Renal cortical epithelial cell (primary cell): Measurements from ENCODE around the gene BORCS5. TPM values are rescaled to one million over a fixed set of nuclear protein-coding genes. Genes with fewer than 3 reads are reported as not detected.

ENCODE experiments used
- DNase-seq: peaks from one replicate; pipeline ENCODE4 v3.0.0-alpha.2; 2011; ENCODE audit warnings: low read depth
- total RNA-seq: library from RNA; depleted of rRNA; stranded (reverse); fragments of >200 nt; gene quantifications from 2 replicates; pipeline ENCODE4 v1.2.3, GENCODE V29; 2014

BORCS5 gene
- total RNA-seq, 1 donor from 2014 or later, result 10.0 TPM

DNA sequence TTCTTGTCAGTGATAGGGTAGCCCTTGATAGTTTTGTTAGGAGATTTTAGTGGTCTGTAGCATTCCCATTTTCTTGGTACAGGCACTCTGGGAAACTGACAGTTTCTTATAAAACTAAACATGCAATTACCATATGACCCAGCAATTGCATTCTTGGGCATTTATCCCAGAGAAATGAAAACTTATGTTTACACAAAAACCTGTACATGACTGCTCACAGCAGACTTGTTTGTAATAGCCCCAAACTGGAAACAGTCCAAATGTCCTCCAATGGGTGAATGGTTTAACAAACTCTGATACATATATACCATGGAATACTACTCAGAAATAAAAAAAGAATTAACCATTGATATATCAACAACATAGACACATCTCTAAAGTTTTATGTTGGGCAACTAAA lies 75.5 kb downstream of the BORCS5 start:
- DNase-seq, result peak; percentile 42

DNA sequence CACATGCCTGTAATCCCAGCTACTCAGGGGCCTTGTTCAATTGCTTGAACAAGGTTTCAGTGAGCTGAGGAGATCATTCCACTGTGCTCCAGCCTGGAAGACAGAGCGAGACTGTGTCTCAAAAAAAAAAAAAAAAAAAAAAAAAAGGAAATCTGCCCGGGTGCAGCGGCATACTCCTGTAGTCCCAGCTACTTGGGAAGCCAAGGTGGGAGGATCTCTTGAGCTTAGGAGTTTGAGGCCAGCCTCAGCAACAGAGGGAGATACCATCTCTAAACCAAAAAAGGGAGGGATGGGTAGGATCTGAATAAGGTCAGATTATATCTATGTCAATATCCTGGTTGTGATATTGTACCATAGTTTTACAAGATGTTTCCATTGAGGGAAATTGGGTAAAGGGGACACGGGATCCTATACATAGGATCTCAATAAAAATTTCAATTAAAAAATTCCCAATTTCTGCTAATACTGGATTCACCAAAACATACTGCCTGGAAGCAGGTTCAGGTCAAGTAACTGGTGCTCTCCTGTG lies 76.4 kb downstream of the BORCS5 start:
- DNase-seq, result no peak

DNA sequence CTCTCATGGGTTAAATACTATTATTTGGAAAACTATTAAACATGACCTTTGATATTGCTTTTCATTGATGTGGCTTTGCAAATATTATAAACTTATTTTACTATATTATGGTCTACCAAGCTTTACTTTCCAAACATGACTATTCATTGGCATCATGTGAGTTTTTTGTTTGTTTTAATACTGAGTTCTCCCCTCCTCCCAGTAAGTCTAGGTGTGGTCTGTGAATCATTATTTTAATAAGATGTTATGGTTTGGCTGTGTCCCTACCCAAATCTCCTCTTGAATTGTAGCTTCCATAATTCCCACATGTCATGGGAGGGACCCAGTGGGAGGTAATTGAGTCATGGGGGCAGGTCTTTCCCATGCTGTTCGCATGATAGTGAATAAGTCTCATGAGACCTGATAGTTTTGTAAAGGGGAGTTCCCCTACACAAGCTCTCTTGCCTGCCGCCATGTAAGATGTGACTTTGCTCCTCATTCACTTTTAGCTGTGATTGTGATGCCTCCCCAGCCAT lies 80.0 kb downstream of the BORCS5 start:
- no peak for DNase-seq

DNA sequence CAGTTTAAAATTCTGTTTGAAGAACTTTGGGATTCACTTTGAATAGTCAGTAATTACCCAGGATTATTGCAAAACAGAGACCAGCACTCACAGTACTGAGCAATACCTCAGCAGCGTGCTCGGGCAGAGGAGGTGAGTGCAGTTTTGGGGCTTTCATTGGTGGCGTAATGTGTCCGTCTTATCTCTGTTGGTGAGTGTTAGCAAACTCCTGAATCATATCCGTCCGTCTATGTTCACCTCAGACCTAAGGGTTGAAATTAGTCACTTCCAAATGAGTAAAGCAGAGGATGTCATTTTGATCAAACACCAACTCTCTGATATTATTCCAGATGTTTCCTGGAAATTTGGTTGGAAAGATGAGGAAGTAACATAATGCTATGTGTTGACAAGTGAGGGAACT lies 82.8 kb downstream of the BORCS5 start:
- peak; percentile 14 for DNase-seq

DNA sequence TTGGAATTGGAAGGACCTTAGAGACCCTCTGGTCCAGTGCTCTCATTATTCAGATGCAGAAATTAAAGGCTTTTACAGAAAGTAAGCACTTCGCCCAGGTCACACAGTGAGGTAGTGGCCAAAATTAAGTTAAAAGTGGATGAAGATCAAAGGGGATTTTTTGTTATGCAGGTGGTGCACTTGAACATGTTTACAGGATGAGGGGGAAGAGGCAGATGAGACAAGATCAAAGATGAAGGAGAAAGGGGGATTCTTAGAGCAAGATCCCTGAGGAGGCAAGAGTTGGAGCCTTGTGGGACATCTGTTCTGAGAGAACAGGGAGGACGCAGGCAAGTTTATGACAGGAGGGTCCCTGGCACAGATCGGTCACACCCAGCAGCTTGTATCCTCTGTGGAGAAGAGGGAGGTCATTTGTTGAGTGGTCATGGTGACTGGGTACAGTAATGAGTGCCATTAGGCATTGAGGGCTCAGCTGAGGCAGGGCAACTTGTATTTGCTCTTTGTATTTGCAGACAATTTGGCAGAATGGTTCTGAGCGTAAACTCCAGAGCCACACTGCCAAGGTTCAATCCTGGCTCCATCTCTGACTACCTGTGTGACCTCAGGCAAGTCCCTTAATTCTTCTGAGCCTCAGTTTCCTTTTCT lies 84.0 kb downstream of the BORCS5 start:
- no peak for DNase-seq

DNA sequence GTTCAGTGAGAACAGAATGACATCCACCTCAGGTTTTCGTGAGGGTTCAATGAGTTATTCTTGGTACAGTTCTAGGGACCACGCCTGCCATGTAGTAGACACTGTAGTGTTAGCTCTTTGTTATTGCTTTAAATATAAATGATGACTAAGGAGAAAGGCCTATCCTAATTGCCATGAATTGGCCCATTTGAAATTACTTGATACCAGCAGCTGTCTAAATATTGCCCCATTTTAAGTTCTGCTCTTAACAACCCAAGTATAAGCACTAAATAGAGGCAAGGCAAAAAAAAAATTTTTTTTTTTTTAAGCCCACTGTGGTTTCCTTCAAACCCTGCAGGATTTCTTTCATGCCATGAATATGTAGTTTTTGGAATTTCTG lies 84.5 kb downstream of the BORCS5 start:
- DNase-seq, result no peak

DNA sequence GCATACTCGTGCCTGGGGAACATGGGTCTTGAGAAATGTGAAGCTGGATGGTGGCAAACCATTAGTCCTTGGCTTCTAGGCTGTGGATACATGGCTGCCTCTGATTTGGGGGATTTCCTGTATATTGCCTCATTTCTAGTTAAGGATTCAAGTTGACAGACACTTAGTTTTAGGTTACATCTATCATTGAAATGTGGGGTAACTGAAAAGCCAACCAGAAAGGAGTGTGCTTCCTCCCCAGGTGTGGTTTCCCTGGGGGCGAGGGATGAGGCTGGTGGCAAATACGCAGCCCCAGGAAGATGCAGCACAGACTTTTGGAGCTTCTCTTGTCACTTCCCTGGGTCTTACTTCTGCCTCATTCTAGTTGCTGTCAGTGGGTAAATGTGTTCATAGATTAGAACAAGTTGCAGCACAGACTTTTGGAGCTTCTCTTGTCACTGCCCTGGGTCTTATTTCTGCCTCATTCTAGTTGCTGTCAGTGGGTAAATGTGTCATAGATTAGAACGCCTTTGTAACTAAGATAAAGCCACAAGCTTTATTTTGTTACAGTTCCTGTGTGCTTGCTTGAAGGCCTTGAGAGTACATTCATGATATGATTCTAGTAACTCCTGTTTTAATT lies 85.1 kb downstream of the BORCS5 start:
- peak; percentile 10 for DNase-seq

DNA sequence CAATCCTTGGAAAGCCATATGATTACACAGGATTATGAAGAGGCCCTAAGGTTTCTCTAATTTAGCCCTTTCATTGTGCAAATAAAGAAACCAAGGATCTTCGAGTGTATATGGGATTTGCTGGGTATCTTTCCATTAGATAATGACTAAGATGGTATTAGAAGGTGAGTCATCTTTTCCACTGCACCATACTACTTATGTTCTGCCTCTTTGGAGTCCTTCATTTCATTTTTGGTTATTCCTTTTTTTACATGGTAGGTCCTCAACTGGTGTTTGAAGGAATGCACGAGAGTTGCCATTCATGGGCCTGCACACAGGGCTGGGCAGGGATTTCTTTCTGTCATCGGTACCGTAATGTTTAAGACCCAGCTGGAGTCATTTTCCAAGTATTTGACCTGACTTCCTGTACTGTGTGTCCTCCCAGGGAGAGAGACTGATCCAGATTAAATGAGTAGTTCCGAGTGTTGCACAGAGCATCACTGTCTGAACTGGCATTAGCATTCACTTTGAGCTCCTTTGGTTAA lies 85.7 kb downstream of the BORCS5 start:
- DNase-seq, result no peak

DNA sequence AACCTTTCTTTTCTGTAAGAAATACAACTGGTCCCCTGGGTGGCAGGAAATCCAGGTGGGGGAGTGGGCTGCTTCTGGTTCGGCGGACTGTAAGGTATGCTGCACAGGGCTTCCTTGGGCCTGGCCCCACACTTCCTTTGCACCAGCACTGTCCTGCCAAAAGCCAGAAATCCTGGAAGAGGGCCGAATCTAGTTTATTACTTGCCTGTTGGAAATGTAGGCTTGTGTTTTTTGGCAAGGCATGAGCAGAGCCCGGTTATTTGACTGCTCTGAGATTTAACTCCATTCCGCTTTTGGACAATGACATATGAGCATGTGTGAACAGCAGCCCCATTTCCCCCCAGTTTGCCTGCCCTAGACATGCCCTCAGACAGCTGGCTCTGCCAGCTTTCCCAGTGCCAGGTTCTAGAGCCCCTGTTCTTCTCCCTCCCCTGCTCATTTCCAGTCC lies 86.6 kb downstream of the BORCS5 start:
- DNase-seq, result no peak

DNA sequence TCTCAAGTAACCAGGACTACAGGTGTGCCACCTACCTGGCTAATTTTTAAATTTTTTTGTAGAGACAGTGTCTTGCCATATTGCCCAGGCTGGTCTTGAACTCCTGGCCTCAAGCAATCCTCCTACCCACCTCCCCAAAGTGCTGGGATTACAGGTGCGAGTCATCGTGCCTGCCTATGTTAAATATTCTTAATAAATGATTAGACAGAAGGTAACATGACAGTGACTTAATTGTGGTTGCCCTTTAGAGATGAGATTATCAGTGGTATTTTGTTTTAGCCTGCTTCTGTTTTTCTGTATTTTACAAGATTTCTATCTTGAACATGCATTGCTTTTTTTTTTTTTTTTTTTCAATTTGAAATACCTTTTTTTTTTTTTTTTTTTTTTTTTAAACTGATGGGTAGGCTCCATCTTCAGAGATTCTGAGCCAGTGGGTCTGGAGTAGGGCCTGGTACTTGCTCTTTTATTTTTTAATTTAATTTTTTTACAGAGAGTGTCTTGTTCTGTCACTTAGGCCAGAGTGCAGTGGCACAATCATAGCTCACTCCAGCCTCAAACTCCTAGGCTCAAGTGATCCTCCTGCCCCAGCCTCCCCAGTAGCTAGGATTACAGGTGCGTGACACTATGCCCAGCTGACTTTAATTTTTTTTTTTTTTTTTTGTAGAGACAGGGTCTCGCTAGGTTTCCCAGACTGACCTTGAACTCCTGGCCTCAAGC lies 88.4 kb downstream of the BORCS5 start:
- no peak for DNase-seq

DNA sequence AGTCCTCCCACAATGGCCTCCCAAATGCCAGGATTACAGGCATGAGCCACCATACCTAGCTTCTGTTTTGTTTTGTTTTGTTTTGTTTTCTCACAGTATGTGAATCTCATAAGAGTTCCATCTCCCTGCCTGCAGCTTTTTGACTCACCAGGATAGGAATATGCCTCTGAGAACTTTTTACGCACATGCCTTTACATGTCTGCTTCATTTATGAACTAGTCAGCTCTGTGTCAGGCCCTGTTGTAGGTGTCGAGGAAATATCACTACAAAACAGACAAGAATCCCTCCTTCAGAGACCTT lies 89.0 kb downstream of the BORCS5 start:
- no peak for DNase-seq

DNA sequence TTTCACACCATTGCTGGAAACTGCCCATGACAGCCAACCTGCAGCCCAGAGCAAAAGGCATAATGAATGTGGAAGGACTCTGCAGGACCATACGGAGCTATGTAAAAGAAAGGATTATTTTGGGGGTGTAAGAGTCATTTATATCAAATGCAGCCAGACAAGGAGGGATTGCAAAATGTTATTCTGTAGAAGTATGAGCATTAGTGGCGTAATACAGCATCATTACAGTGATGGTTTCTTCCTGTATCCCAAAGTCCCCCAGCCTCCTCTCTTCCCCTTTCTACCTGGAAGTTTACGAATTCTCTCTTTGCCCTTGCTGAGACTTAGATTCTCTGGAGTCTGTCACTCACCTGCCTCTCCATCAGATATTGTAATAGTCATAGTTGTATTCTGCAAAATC lies 89.9 kb downstream of the BORCS5 start:
- DNase-seq, result no peak

DNA sequence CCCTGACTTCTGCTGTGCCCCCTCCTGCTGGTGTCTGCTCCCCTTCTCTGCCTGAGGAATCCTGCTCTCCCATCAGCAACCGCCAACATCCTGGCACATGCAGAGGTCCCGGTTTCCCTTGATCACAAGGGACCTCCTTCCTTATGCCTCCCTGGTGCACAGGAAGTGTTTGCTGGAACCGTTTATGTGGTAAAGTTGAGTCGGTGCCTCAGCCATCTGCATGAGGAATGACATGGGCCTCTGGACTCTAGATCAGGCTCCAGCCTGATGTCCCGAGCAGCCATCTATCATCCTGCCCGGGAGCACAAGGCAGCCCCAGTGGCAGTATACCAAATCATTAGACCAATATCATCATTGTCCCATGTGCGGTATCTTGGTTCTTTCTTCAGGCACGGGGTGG lies 90.4 kb downstream of the BORCS5 start:
- no peak for DNase-seq

DNA sequence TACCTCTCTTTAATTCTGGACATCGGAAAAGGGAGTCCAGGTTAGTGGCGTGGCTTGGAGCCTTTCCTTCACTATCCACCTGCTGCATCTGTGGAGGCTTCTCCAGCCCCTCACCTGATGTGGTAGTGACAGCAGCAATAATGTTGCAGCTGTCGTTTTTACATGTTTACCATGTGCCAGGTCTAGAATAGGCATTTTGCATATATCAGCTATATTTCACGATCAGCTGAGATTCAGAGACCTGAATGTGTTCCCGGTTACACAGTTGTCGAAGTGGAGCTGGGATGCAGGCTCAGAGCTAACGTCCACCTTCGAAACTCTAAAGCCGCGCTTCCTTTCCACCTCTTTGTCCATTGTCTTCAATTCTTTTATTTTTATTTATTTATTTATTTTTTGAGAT lies 91.0 kb downstream of the BORCS5 start:
- no peak for DNase-seq

DNA sequence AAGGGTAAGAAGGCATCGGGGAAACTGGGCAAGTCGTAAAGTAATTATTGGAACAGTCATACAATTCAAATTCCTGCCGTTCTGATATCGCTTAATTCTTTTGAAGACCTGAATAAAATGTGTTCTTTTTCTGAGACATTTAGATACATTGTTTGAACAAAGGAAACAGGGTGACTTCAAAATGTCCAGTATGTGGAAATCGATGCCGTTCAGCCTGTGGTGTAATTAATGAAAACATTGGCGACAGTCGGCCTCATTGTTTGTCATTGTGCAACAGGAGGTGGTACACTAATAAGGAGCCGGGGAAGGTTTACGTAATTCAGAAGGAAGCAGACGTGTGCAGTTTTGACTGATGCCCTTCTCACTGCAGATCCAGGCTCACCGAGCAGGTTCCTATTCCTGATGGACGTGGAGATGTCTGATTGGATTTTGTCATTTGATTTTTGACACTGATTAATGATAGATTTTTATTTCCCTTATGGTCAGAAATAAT lies 92.7 kb downstream of the BORCS5 start:
- DNase-seq, result peak; percentile 23

DNA sequence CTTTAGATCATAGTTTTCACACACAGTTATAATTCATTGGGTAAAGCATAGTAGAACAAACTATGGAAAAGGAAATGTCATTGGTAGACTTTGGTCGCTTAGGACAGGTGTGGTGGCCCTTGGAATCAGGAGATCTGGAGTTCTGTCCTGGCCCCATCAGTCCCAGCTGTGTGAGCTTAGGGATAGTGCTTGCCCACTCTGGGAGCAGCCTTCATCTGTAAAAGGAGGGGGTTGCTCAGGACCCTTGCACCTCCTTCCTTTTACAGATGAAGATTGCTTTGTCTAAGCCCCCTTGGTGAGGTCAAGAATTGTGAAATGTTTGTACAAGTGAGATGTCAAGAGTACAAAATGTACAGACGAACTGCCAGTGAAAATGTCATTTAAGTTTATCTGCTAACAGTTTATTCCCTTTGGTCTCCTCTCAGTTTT lies 93.2 kb downstream of the BORCS5 start:
- DNase-seq, result no peak

DNA sequence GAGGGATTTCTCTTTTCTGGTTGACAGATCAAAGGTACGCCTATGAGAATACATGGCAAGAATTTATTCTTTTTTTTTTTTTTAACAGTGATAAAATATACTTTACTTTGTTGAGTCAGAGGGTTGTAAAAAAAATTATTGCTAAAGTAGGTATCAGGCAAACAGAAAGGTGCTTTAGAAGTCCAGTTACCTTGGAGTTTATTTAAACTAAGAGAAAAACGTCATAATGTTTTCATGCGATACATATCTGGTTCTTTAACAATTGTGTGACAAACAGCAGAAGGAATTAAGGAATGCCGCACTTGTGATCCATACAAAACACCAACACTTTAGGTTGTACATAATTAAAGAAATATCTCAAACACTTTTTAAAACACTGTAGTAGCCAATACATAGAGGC lies 94.2 kb downstream of the BORCS5 start:
- DNase-seq, result no peak

DNA sequence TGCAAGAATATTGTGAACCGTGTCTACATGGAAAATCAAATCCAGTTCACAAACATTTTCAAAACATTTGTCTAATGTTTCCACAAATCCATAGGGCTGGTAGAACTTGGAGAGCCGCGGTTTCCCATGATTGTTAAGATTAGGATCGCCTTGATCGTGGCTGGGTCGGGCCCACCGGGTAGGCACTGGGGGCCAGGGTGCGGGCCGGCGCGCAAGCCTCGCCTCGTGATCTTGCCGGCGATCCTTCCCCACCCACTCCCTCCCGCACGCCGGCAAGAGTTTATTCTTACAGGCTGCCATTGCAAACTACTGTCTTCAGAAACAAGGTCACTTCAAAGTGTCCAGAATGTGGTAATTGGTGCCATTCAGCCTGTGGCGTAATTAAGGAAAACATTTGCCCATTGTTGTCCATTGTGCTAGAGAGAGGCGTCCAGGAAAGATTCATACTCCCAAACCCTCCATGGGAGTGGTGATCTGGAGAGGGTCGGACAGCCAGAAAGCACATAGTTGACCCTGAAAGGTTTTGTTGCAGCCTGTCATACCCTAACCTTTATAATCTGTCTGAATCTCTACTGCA lies 95.5 kb downstream of the BORCS5 start:
- no peak for DNase-seq

DNA sequence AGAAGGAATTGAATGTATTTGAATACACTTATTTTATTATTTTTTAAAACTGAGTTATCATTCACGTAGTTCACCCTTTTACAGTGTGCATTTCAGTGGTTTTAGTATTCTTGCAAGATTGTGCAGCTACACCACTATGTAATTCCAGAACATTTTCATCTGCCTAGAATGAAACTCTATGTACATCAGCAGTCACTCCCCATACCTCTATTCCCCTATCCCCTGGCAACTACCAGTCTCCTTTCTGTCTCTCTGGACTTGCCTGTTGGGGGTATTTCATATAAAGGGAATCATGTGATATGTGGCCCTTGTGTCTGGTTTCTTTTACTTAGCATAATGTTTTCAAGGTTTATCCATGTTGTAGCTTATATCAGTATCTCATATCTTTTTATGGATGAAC lies 96.8 kb downstream of the BORCS5 start:
- DNase-seq, result no peak

DNA sequence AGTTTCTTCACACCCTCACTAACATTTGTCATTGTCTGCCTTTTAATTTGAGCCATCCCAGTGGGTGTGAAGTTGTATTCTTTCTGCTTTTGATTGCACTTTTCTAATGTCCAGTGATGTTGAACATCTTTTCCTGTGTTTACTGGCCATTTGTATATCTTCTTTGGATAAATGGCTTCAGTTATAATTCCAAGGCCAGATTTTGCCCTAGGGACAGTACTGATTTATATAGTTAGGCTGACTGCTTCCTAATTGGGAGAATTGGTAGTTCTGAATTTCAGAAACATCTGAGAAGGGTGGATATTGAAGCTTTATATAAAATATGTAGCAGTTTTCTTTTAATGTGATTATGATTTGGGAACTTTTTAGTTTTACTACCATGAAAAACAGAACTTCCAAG lies 97.4 kb downstream of the BORCS5 start:
- no peak for DNase-seq

DNA sequence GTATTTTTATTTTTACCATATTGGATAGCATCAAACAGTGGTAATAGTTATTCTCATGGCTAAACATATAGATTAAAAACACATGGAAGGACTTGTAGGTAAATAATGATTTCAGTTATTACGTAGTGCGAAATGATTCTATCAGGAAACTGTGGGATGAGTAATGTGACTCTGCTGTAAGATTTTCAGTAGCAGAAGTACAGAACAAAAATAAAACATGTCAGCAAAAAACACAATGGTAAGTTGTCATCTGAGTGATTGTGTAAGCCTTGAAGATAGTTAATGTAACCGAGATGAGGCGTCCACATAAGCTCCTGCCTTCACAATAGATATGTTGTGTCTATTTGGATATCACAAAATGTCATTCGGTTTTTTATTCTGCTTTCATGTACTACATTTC lies 99.8 kb downstream of the BORCS5 start:
- DNase-seq, result no peak
